HG03139 (cell line): ENCODE results near the gene TMED1.

Experiments
- ATAC-seq: cut with Tn5 transposase; IDR thresholded peaks from one replicate; pipeline ENCODE4 v1.9.1; 2021; ENCODE audit not compliant: unreplicated experiment

The TMED1 gene

DNA sequence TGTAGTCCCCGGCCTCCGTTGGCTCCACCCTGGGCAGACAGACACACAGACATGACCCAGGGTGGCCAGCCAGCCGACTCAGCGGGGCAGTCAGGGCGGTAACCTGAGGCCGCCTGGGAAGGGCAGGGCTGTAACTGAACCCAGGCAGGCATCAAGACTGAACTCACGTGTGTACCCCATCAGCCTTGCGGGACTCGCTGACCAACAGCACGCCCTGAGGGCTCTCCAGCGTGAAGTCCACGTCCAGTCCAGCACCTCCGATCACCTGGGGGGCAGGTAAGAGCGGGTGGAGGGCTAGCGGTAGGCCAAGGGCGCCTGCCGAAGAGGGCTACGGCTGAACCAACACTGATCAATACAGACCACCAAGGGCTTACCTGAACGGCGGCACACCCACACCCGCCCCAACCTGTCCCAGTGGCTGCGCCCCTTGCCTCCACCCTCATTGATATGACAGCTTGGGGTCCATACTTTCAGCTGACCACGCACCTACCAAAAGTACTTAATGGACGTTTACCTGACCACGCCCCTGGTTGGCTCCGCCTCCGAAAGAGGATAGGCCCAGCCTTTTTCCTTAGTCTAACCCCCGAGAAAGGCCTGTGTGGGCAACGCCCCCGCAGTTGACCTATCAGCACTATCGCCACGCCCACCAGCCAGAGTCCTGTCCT lies 791 bp downstream of the TMED1 start:
- no peak for ATAC-seq

DNA sequence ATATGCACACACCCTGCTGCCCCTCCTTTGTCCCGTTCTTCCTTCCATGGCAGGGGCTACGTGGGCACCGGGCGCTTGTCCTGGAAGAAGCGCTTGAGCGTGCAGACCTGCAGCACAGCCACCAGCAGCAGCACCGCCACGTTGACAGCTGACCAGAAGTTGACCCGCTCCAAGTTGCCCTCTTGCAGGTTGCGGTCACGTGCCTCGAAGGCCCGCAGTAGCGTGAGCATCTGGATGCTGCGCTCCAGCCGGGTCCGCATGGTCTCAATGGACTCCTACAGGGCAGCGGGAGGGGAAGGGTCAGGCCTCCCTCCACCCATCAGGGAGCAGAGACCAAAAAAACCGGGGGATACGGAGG lies 3.1 kb downstream of the TMED1 start:
- ATAC-seq: no peak

DNA sequence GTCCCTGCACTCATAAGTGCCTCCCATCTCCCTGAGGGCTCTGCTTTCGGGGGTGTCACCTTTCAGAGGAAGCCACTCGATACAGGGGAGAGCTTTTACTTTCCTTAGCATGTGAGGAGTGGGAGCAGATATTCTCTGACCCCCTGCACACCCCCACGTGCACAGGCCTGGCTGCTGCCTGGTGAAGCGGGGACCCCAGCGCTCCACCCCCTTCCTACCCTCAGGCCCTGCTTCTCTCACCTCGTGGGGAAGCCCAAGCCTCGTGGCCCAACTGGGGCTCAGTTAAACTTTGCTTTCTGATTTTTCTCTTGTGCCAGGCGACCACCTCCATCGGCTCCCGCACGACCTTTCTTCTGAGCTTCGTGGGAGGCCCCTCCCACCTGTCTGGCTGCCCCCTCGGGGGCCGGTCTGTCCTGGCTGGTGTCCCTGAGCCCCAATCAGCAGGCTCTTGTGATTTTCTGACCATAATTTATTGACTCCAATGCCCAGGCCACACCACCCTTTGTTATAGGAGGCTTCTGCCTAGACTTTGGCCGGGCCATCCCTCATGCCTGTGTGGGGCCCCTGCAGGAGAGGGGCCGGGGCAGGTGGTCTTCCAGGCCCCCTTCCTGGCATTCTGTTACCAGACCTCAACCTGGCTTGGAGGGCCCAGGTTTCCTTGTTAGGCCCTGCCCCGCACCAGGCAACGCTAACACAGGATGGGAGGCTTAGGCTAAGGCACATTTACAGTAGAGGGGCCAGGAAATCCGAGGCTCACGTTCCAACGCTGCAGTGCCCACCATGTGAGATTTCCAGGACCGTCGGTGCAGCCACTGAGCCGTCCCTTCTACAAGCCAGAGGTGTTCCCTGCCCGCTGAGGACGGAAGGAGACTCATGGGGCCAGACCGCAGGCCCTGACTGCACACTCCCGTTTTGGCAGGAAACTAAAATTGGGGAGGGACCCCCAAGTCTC lies 3.7 kb downstream of the TMED1 start:
- no peak for ATAC-seq

DNA sequence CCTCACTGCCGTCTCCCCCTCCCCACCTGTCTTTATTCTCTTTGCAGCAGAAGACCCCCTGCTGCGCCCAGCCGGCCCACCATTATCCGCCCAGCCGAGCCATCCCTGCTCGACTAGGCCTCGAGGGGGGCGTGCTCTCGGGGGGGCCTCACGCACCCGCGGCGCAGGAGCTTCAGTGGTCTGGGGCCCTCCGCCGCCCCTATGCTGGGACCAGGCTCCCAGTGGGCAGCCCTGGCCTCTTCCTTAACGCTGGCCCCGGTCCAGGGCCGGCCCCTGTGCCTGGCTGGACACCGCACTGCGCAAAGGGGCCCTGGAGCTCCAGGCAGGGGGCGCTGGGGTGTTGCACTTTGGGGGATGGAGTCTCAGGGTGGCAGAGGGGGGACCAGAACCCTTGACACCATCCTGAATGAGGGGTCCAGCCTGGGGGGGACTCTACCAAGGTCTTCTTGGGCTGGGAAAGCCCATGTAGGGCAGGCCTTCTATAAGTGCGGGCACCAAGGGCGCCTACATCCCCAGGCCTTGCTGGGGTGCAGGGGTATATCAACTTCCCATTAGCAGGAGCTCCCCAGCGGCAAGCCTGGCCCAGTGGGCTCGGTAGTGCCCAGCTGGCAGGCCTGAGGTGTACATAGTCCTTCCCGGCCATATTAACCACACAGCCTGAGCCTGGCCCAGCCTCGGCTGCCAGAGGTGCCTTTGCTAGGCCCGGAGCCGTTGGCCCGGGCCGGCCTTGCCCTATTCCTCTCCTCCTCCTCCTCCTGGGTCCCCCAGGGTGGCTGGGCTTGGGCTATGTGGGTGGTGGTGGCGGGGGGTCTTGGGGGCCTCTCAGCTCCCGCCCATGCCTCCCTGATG lies 4.9 kb downstream of the TMED1 start:
- ATAC-seq: no peak

DNA sequence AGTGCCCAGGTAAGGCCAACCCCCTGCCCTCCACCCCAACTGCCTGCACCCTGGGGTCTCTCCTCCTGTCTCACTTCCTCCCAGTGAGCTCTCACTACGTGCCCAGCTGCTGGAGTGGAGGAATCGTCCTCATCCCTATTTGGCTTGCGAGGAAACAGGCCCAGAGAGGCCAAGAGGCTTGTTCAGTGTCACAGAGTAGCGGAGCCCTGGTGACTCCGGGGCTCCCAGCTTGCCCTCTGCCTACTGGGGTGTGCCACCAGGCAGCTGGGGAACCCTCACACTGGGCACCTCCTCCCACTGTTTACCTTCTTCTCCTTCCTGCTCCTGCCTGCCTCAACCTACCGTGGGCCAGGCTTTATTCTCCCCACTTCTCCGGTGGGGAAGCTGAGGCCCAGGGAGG lies 5.6 kb downstream of the TMED1 start:
- no peak for ATAC-seq

DNA sequence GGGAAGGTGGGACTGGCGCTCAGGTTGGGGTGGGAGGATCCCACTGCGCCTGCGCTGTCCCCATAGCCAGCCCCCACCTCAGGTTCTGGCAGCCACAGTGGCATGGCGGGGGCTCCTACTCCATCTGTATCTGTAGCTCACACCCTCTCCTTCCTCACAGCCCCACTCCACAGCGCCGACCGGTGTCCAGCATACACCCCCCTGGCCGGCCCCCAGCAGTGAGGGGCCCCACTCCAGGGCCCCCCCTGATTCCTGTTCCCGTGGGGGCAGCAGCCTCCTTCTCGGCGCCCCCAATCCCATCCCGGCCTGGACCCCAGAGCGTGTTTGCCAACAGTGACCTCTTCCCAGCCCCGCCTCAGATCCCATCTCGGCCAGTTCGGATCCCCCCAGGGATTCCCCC lies 6.0 kb downstream of the TMED1 start:
- no peak for ATAC-seq

DNA sequence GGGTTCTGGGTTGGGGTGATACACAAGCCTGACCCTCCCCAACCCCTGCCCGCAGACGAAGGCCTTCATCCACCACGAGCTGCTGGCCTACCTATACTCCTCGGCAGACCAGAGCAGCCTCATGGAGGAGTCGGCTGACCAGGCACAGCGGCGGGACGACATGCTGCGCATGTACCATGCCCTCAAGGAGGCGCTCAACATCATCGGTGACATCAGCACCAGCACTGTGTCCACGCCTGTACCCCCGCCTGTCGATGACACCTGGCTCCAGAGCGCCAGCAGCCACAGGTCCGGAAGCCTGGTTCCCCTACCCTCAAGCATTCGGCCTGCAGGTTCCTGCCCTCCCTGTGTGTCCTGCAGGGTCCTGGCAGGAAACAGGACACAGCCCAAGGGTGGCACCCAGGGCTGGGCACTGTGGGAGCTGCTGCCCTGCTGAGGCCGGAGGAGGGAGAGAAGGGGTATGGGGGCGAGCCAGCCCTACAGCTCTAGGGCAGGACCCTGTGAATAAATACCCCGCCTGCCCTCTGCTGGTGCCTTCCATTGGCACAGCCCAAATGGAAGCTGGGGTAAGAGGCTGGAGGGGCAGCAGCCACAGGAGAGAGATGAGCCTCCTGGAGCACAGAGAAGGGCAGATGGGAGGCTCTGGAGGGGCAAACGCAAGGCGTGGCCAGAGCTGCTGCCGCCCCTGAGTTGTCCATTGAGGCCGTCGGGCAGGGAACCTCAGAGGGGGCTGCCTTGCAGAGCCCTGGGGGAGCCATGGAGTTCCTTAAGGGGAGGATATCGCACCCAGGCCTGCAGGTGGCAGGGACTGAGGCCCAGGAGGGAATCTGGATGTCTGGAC lies 6.8 kb downstream of the TMED1 start:
- ATAC-seq: no peak

DNA sequence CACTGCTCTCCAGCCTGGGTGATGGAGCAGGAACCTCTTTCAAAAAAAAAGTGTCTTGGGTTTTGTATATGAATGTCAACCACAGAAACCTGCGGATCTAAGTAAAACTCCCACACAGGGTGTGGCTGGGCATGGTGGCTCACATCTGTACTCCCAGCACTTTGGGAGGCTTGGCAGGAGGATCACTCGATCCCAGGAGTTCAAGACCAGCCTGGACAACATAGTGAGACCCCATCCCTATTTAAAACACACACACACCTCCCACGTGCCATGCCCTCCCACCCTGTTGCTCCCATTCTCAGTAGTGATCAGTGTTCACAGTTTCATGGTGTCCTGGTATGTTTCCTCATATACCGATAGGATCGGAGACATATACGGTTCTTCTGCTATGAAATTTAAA lies 9.2 kb downstream of the TMED1 start:
- no peak for ATAC-seq

DNA sequence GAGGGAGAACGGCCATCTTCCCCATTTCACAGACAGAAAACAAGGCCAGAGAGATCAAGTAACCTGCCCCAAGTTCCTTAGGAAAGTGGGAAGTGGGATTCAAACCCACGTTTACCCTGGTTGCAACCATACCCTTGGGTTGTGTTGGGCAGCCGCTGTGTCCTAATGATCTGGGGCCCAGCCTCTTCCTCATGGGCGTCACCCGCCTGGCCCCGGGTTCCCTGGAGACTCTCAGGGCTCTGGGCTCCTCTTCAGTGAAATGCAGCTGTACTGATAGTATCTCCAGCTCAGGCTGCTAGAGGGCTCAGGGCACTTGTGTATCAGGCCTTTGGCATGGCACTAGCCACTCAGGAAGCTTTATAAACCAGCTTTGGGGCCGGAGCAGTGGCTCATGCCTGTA lies 9.8 kb downstream of the TMED1 start:
- ATAC-seq: no peak

DNA sequence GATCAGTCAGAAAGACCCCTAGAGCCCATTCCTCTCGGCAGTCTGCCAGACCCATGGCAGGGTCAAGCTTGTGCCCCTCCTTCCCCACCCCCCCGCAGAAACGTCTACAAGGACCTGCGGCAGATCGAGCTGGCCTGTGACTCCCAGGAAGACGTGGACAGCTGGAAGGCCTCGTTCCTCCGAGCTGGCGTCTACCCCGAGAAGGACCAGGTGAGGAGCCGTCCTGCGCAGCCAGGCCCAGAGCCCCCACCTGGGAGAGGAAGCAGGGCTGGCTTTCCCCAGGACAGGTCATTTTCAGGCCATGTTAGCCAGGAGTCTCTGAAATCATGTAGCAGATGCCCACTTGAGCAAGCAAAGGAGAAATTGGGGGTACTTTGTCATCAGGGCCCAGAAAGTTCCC lies 12.3 kb downstream of the TMED1 start:
- no peak for ATAC-seq

DNA sequence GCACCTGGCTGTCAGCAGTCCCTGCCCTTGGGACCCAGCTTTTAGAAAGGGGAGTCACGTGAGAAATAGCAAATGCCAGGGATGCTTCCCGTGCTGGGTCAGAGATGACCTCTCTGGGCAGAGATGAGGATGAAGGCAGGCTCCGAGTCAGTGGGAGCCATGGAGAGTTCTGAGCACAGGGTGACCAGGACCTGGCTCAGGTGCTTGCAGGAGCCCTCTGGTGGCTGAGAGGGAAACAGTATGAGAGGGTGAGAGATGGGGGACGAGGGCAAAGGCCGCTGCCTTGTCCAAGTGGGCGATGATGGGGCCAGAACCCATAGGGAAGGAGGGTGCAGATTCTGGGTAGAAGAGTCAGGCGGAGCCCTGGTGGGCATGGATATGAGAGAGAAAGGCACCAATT lies 15.8 kb downstream of the TMED1 start:
- no peak for ATAC-seq

DNA sequence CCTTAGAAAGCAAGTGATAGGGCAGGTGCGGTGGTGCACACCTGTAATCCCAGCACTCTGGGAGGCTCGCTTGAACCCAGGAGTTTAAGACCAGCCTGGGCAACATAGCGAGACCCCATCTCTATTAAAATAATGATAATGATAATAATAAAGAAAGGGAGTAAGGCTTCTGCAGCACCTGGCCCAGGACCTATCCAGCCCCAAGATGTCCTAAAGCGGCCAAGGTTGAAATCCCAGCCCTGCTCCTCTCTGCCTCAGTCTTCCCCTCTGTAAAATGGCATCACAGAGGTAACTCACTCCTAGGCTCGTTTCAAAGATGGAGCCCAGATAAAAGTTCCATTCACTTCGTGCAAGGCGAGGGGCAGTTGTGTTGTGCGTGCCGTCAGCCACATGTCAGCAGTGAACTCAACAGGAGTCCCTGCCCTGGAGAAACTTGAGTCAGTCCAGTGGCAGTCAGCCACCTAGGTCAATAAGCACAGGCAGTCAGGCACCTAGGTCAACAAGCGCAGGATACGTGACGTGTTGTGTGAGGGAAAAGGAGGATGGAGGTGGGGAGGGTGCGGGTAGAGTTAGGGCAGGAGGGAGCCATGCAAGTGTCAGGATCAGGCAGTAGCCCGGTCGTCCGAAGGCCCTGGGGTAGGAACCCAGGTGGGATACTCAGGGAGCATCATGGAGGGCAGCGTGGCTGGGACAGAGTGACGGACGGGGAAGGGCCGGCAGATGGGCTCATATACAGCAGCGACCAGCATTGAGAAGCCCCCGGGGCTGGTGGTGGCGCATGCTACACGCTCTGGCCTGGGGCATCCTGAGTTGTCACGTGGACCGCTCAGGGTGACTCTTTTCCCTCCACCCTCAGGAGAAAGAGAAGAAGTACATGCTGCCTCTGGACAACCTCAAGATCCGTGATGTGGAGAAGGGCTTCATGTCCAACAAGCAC lies 16.6 kb downstream of the TMED1 start:
- ATAC-seq: no peak

DNA sequence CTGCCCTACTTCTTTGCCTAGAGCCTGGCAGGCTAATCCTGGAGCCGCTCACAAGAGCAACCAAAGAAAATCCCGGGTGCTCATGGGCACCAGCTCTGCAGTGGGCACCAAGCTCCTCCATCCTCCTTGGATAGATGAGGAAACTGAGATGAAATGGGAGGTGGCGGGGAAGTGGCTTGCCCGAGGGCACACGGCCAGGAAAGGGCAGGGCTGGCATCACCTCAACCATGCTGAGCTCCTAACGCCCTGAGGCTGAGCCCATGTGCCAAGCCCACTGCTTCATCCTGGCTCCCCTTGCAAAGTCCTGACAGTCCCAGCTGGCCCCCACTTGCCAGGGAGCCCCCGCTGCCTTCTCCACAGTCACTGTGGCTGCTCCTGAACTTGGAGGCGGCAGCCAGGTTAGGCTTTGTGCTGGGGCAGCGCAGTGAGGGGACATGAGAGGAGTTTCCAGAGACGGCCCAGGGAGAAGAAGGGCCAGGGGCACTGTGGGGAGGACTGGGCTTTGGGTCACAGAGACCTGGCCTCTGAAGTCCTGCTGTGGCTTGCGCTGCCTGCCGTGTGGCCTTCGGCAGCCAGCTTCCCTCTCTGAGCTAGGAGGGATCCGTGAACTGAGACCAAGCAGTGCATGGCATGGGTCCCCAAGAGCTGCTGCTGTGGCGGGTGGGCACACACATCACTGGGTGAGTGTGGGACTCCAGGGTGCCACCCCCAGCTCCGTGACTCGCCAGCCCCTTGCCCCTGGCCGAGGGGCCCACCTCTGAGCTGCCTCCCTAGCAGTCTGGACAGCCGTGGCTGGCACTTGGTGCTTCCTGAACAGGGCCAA lies 17.5 kb downstream of the TMED1 start:
- no peak for ATAC-seq

DNA sequence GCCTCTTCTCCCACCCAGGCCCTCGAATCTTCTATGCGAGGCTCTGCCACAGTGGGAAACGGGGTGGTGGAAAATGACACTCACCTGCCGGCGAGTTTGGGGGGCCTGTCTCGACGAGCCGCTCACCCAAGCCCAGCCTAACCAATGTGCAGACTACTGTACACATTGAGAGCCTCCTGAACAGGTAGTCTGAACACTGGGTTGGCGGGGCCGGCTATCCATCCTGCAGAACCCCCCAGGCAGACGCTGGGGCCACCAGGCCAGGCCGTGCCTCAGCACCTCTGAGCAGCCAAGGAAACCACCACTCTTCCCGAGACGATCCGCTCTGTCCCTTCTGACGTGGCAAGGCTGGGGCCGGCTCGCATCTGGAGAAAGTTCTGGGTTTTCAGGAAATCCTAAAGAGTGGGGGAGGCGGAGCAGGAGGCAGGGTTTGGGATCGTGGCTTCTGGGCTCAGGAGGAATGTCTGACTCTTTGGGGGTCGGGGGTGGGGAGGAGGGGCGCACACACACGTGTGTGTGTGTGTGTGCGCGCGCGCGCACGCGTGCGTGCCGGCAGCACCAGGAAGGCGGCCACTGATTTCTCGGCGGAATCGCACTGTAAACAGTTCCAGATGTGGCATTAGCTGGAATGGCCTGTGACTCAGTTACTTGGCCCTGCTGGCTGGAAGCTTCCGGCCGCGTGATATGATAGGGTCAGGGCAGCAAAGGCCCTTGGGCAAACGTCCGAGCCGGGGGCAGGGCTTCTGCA lies 18.5 kb downstream of the TMED1 start:
- ATAC-seq: no peak

DNA sequence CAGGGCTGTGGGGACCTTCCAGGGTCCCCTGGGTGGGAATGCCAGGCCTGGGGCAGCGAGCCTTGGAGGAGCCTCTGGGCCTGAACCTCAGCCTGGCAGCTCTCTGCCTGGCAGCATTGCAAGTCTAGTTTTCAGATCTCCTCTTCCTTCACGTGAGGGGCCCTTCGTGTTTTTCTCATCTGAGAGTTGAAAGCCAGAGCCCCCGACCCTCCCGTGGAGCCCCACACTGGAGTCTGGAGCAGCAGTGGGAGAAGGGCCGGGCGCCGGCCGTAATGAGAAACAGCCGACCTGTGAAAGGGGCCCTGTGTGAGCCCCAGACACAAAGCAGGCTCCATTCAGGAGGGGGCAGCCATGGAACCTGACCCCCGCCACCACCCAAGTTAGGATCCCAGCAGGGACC lies 19.3 kb downstream of the TMED1 start:
- ATAC-seq: no peak

DNA sequence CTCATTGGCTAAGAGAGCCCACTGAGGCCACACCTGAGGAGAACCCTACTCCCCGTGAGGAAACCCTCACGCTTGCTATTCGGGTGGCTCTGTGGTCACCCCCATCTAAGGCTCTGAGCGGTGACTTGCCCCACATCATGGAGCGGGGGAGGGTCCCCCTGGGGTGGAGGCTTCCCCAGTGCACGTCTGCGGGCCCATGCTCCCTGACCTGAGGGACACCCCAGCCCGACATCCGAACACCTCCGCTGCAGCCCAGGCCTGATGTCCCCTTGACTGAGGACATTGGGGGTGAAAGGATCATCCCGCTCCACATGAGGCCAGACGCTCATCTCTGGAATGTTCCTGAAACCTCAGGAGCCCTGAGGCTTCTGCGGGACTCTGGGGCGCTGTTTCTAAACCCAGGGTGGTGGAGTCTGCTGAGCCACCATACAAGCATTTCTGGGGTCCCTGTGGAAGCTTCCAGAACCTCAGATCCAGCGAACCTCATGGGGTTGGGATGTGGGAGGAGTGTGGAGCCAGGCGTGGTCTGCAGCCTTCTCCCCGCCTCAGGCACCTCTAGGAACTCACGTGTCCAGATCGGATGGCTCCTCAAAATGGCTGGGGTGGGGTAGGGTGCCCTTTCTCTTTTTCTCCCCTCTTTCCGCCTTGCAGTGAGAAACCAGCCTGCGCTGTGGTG lies 19.9 kb downstream of the TMED1 start:
- no peak for ATAC-seq

DNA sequence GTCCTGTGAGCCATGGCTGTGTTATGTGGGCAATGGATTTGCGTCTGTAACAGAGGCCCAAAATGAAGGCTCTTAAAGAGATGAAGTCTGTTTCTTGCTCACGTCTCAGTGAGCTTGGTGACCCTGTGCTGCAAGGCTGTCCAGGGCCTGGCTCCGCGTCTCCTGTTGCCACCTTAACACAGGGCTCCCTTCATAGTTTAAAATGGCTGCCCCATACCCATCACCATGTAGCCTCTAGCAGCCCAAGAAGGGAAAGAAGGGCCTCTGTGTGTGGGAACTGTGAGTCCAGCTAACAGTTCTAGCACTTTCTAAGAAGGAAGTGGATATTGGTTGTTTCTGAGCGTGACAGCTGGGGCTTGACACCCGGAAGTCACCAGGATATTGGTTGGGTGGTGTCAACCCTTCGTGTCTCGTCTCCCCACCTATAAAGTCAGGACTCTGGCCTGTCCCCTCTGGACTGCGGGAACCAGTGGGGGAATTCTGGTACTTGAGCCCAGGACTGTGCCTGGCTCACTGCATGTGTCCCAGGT lies 20.9 kb downstream of the TMED1 start:
- no peak for ATAC-seq
